LNCAP (cell line): ENCODE results near the gene PPDPF.

Source experiments
- TF ChIP-seq, protein P1 (sequence below): fragments of 450-650 bp; IDR thresholded peaks from 2 replicates; pipeline ENCODE4 v1.5.1; 2017; ENCODE audit warnings: mild to moderate bottlenecking

Gene PPDPF

DNA sequence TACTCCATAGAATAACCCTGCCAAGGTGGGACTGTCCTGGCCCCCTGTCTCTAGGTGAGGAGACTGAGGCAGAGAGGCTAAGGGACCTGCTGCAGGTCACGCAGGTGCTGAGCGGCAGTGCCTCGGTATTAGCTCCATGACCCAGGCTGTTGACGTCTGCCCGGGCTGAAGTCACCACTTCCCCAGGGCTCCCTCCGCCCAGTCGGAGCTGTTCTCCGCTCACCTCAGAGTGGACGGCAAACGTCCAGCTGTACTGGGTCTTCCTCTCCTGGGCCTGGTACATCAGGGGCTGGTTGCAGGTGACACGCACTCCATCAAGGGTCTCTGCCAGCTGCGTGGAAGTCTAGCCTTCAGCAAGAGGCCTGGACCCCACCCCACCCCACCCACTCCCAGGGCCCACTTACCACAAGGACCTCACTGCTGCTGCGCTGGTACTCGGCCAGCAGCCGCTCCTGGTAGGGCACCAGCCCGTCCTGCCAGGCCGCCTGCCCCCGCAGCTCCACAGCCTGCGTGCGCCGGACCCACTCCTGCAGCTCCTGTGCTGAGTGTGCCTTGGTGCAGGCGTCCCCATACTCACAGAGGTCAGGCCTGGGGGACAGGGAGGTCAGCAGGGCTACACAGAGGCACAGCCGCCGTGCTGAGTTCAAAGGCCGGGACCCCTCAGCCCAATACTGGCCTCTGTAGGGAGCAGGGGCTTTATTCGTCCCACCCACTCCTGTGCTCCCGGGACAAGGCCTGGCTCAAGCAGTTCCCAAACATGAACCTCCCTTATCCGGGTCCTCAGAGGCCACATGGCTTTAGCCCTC, 49.9 kb downstream of the PPDPF start:
- TF ChIP-seq, protein P1, sequence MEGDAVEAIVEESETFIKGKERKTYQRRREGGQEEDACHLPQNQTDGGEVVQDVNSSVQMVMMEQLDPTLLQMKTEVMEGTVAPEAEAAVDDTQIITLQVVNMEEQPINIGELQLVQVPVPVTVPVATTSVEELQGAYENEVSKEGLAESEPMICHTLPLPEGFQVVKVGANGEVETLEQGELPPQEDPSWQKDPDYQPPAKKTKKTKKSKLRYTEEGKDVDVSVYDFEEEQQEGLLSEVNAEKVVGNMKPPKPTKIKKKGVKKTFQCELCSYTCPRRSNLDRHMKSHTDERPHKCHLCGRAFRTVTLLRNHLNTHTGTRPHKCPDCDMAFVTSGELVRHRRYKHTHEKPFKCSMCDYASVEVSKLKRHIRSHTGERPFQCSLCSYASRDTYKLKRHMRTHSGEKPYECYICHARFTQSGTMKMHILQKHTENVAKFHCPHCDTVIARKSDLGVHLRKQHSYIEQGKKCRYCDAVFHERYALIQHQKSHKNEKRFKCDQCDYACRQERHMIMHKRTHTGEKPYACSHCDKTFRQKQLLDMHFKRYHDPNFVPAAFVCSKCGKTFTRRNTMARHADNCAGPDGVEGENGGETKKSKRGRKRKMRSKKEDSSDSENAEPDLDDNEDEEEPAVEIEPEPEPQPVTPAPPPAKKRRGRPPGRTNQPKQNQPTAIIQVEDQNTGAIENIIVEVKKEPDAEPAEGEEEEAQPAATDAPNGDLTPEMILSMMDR: no peak
